ENCODE measurements around the gene INPP5J. TPM values are rescaled to one million over a fixed set of nuclear protein-coding genes. Genes with fewer than 3 reads are reported as not detected.

Gene INPP5J
- total and polyA plus RNA-seq, 2 of the 13 experiments (the other 11 are each of a cell fraction or from before 2014, with no cell fraction given): 0.24 to 1.1 TPM

DNA sequence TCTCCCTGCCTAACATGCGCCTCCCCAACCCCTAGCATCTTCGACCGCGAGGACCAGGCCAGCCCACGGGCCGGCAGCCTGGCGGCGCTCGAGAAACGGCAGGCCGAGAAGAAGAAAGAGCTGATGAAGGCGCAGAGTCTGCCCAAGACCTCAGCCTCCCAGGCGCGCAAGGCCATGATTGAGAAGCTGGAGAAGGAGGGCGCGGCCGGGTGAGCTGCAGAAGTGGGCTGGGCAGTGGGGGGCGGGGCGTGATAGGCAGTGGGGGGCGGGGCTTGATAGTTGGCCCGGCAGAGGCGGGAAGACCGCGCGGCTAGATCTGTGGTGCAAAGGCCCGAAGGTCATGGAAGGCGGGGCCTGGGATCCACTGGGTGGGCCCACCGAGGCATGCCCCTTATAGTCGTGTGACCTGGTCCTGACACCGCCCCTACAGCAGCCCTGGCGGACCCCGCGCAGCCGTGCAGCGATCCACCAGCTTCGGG lies 24.1 kb upstream of the INPP5J start (continued):
- TF ChIP-seq IKZF5 (CRISPR knock-in tag; IDR thresholded peaks at IDR 0.05): no peak
- TF ChIP-seq ZNF17 (CRISPR knock-in tag; IDR thresholded peaks at IDR 0.05): no peak
- TF ChIP-seq CCDC6 (CRISPR knock-in tag; IDR thresholded peaks at IDR 0.05): no peak
- no peak for TF ChIP-seq ZNF749 (CRISPR knock-in tag; IDR thresholded peaks at IDR 0.05; ENCODE audit: borderline replicate concordance)
- no peak for TF ChIP-seq SKI (IDR thresholded peaks at IDR 0.05; ENCODE audit: partially characterized antibody)
- no peak for TF ChIP-seq BRF2 (CRISPR knock-in tag; IDR thresholded peaks at IDR 0.05)

DNA sequence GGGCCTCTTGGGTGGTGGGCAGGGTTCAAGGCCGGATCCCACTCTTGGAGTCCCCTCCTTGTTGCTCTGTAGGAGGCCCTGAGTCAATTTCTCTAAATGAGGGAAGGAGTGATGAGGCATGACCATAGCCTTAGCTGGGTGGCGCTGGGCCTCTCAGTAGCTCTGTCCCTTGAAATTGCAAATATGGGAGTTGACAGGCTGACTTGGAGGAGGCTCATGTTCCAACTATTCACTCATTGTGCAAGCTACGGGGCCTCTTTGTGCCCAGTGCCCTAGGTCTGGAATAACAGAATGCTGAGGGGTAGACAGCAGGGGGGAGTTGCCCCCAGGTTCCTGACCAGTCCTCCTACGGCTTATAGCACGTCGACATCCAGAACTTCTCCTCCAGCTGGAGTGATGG lies 23.4 kb upstream of the INPP5J start:
- CTCF ChIA-PET (ENCODE audit: low intra/inter-chr PET ratio, low total read pairs): no interaction called here
- FAIRE-seq: no peak

More for the DNA sequence above, 23.4 kb upstream of the INPP5J start:
- Histone ChIP-seq H3K79me2 (ENCODE audit: insufficient read depth, low read length) (no peaks in the 10 kb centered on the region), H3K36me3 (replicated peaks in 1 of 2; ENCODE audit: control insufficient read depth in 1 of 2, insufficient read depth in 2 of 2, low read length in 2 of 2) (peaks cover 21 to 39% of the 10 kb centered on the region in 2 experiments; a peak in 4 of 5 replicates), H4K20me1 (ENCODE audit: insufficient read depth, low read length) (no peaks in the 10 kb centered on the region), H3K4me1 (ENCODE audit: insufficient read depth, low read length) (peaks cover 19% of the 10 kb centered on the region), H3K27me3 (ENCODE audit: control insufficient read depth in 1 of 2, insufficient read depth in 2 of 2, low read length in 2 of 2) (no peaks in the 10 kb centered on the region), H2AFZ (ENCODE audit: low read length) (no peak overlapping the region), H3K4me2 (ENCODE audit: low read depth, low read length) (no peak overlapping the region), H3K9ac (ENCODE audit: insufficient read depth, low read depth, low read length) (no peak overlapping the region), H3K4me3 (replicated peaks in 1 of 3; ENCODE audit: insufficient read depth in 1 of 3, low read depth in 2 of 3, low read length in 3 of 3) (no peak overlapping the region), H3K27ac (ENCODE audit: extremely low read length, insufficient read depth, low read length) (no peak overlapping the region), H3K9me3 (ENCODE audit: low read length) (no peaks in the 10 kb centered on the region)
- in situ Hi-C loops (cut with HindIII; ENCODE audit: extremely low pct_ligation_motif_present, low pct_unique_long_range_greater_than_20kb): no loop called here
- intact Hi-C loops (cut with micrococcal nuclease; ENCODE audit: unreplicated experiment): no loop called here
- POLR2A ChIA-PET: no interaction called here
- no peak for DNase-seq (ENCODE audit: low spot score)
- TF ChIP-seq MTA3 (CRISPR knock-in tag; IDR thresholded peaks at IDR 0.05) (no peak), TCF7 (IDR thresholded peaks at IDR 0.05; ENCODE audit: low read depth) (no peak), ATF7 (IDR thresholded peaks at IDR 0.05) (no peak), ATF7 (CRISPR knock-in tag; IDR thresholded peaks at IDR 0.05) (no peak), SMAD9 (CRISPR knock-in tag; IDR thresholded peaks at IDR 0.05) (no peak), ZHX1 (CRISPR knock-in tag; IDR thresholded peaks at IDR 0.05; ENCODE audit: low read depth) (no peak)
- TF ChIP-seq, protein P1, sequence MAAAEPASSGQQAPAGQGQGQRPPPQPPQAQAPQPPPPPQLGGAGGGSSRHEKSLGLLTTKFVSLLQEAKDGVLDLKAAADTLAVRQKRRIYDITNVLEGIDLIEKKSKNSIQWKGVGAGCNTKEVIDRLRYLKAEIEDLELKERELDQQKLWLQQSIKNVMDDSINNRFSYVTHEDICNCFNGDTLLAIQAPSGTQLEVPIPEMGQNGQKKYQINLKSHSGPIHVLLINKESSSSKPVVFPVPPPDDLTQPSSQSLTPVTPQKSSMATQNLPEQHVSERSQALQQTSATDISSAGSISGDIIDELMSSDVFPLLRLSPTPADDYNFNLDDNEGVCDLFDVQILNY (CRISPR knock-in tag; conservative IDR thresholded peaks at IDR 0.05): no peak
- 98% methylated on average over 5 of the region's 6 CpGs for WGBS (ENCODE audit: low lambda C conversion rate)
- no peak for ATAC-seq
- BruUV-seq (replicated peaks): no TSS peak
